Measurements from ENCODE around the gene RUNX2.

RUNX2 gene

DNA sequence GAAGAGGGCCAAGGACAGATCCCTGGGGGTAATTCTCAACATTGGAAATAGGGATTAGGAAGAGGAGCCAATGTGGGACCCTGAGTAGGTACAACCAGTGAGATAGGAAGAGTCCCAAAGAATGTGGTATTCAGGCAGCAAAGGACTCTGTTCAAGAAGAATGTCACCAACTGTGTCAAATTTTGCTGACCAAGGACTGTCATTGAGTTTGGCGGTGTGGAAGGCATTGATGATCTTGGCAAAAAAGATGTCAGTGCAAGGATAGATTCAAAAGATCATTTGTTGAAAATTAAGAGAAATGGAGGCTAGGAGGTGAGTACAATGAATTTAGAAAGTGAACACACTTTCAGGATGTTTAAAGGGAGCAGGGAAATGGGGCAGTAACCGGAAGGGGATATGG is 132.0 kb downstream of the RUNX2 start:
- TF ChIP-seq GATA2 (IDR thresholded peaks at IDR 0.05; ENCODE audit: low read depth, low read length) (no peak), GATA3 (IDR thresholded peaks at IDR 0.05; ENCODE audit: low read depth, low read length) (no peak)

DNA sequence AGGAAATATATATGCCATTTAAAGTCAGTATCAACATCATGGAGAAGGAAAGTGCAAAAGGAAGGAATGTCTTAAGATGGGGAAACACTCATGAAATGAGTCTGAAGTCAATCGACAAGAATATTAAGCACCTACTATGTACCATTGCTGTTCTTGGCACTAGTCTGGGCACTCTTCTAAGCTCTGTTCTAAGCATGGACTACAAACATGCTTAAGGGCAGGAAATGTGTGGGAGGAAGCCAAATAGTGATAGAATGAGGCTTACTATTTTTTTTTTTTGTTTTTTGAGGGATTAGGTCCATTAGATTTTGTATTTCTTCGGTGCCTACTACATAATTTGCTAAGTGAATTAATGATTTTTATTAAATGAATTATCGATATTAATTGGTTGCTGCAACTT is 133.4 kb downstream of the RUNX2 start:
- no peak for TF ChIP-seq GATA2 (IDR thresholded peaks at IDR 0.05; ENCODE audit: low read depth, low read length)
- no peak for TF ChIP-seq GATA3 (IDR thresholded peaks at IDR 0.05; ENCODE audit: low read depth, low read length)

DNA sequence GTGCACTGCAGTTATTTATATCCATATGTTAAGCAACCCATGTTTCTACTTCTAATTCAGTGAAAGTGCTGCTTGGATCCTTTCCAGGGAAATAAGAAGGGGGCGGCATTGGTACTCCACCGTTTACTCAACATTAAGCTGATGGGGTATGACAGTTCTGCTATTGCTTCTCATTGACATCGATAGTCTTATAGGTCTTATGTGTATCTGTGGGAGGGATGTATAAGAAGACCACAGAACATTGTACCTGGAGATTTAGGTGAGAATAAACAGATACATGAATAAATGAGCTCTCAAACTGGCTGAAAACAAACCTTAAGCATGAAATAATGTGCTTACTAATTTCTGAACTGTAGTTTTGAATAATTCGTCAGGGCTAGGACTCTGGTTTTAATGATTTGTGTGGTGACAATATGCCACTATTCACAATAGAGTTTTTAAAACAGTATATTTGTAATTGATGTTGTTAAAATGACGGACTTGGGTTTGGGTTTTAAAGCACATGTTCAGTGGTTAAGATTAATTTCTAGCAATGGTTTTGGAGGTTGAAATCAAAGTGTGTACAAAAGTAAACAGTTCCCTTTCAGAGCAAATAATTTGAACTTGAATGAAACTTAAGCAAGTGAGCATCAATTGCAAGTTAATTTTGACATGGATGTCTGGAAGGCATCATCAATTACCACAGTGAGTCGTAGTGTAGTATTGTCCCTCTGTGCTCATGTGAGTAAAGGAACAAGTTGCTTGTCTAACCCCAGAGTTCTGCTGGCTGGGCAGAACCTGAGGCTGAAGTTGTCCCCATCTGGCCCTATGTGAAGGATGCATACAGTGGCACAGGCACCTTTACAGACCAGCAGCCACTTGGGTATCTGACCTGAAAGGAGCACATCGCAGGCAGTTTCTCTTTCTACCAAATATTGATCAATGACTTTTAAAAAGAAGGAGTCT is 134.3 kb downstream of the RUNX2 start:
- TF ChIP-seq GATA3 (IDR thresholded peaks at IDR 0.05; ENCODE audit: low read depth, low read length) (no peak), GATA2 (IDR thresholded peaks at IDR 0.05; ENCODE audit: low read depth, low read length) (no peak)

- TF ChIP-seq GATA2 (IDR thresholded peaks at IDR 0.05; ENCODE audit: low read depth, low read length) (no peak), GATA3 (IDR thresholded peaks at IDR 0.05; ENCODE audit: low read depth, low read length) (no peak)
Observed at GRCh38 chr6:45464685-45465084, 136.6 kb downstream of the RUNX2 start.

- TF ChIP-seq GATA3 (IDR thresholded peaks at IDR 0.05; ENCODE audit: low read depth, low read length): no peak
- TF ChIP-seq GATA2 (IDR thresholded peaks at IDR 0.05; ENCODE audit: low read depth, low read length): no peak
Observed at GRCh38 chr6:45466686-45467085, 138.6 kb downstream of the RUNX2 start.

DNA sequence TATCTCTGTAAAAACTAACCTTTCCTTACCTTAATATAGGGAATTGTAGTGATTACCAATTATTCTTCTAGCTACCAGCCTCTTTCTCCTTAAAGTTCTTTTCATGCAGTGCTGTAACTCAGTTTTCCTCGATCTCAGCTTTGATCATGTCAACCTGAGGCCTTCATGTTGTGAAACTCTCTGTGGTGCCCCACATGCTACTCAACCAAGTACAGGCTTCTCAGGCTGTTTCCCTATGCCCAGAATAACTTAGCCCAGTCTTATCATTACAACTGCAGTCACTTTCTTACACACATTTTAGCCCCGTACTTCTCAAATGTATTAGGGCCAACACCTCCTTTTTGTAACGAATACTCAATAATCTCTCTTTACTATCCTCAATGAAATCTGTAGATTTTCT is 139.7 kb downstream of the RUNX2 start:
- TF ChIP-seq GATA2 (IDR thresholded peaks at IDR 0.05; ENCODE audit: low read depth, low read length): no peak
- TF ChIP-seq GATA3 (IDR thresholded peaks at IDR 0.05; ENCODE audit: low read depth, low read length): no peak

DNA sequence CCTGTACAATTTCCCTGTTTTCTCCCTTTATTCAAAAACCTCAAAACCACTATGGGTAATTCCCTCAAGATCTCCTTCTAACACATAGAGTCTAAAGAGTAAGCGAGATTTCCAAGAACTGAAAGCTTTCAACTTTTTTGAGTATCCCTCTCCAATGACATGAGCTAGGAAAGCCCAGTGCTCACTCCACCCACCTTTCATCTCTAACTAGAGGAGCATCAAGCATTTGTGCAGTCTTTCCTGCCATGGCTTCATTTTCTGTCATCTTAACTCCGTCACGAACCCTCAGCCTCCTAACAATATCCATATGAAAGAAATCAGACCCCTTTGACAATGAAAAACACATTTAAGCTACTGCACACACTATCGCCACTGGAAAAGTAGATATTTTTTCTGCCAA is 141.5 kb downstream of the RUNX2 start:
- TF ChIP-seq GATA2 (IDR thresholded peaks at IDR 0.05; ENCODE audit: low read depth, low read length) (no peak), GATA3 (IDR thresholded peaks at IDR 0.05; ENCODE audit: low read depth, low read length) (no peak)

DNA sequence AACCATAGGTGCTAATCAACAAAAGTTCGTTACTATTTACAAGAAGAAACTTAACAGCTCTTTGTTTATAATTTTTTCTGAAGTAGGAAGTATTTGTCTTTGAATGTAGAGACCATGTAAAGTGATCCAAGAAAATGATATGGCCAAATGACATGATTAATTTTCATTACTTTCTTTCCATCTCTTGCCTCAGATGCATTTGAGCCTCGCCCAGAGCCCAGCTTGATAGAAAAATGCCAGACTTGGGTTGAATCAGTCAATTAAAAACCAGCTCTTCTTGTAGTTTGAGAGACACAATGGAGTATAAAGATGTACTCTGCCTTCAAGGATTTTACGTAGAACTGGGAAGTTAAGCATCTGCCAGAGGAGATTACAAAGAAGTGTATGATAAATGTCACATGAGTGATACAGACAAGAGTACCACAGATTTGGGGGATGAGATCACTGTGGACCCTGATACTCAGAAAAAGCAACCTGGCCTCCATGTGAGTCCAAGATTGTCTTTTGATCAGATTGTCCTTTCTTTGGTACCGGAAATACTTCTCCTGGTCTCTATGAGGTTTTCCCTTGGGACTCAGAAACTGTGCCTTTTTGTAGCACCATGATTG is 142.1 kb downstream of the RUNX2 start:
- TF ChIP-seq GATA3 (IDR thresholded peaks at IDR 0.05; ENCODE audit: low read depth, low read length) (no peak), GATA2 (IDR thresholded peaks at IDR 0.05; ENCODE audit: low read depth, low read length) (no peak)

GRCh38 chr6:45472382-45472781 is 144.3 kb downstream of the RUNX2 start:
- TF ChIP-seq GATA3 (IDR thresholded peaks at IDR 0.05; ENCODE audit: low read depth, low read length): no peak

DNA sequence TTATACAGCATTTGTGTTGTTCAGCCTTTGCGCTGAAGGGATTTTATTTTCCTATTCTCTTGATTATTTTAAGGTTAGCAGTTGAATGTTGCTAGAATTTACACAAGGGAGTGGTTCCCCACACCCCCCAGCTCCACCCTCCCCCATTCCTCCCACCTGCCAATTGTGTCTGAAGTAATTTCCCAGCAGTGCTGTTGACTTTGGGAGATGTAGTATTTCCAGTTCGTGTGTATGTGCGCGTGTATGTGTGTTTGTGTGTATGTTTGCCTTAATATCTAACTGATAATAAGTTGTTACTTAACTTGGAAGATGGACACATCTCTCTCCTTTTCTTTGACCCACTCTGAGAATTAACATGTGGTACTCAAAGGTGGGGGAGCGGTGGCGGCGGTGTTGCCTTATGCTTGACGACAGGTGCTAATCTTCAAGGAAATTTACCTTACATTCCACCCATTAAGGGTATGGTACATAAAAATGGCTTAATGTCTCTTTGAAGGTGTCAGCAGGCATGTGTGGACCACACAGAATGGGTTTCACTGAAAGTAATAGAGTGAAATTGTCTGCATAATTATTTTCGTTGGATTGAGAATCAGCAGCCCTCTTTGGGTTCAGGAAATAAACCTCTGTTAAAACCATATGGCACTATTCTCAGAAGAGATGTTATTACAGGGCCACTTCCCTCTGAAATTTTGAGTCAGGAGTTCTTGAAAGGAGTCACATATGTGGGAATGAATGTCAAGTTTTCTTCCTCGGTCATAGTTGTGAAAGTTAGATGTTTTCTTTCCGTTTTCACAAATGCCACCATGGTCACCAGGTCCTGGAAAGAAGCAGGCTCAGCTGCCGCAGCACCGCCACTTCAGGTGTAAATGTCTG is 145.2 kb downstream of the RUNX2 start:
- TF ChIP-seq GATA3 (IDR thresholded peaks at IDR 0.05; ENCODE audit: low read depth, low read length) (no peak), GATA2 (IDR thresholded peaks at IDR 0.05; ENCODE audit: low read depth, low read length) (no peak)

- no peak for TF ChIP-seq GATA2 (IDR thresholded peaks at IDR 0.05; ENCODE audit: low read depth, low read length)
- TF ChIP-seq GATA3 (IDR thresholded peaks at IDR 0.05; ENCODE audit: low read depth, low read length): no peak
Observed at GRCh38 chr6:45474376-45474775, 146.2 kb downstream of the RUNX2 start.

- TF ChIP-seq GATA3 (IDR thresholded peaks at IDR 0.05; ENCODE audit: low read depth, low read length) (no peak), GATA2 (IDR thresholded peaks at IDR 0.05; ENCODE audit: low read depth, low read length) (no peak)
Observed at GRCh38 chr6:45476341-45476740, 148.2 kb downstream of the RUNX2 start.

DNA sequence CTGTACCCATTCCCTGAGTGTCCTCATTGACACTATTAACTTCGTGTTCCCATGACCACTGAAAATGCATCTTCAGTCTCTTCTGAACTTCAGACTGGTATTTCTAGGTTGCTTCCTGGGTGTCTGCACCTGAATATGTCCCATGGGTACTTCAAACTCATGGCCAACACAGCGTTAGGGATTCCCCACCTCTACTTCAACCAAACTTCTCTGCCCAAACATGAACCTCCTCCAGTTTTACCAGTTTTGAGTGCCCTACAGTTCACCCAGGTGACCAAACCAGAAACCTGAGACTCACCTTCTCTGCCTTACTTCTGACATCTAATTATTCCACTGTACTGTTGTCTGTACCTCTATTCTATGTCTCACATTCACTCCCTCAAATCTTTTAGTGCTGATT is 149.1 kb downstream of the RUNX2 start:
- TF ChIP-seq GATA3 (IDR thresholded peaks at IDR 0.05; ENCODE audit: low read depth, low read length) (no peak), GATA2 (IDR thresholded peaks at IDR 0.05; ENCODE audit: low read depth, low read length) (no peak)

GRCh38 chr6:45477790-45478189 is 149.7 kb downstream of the RUNX2 start:
- TF ChIP-seq GATA3 (IDR thresholded peaks at IDR 0.05; ENCODE audit: low read depth, low read length): no peak
- no peak for TF ChIP-seq GATA2 (IDR thresholded peaks at IDR 0.05; ENCODE audit: low read depth, low read length)

All from SH-SY5Y (cell line).